B cell (primary cell): ENCODE measurements around the gene NOL9. TPM values are rescaled to one million over a fixed set of nuclear protein-coding genes. Genes with fewer than 3 reads are reported as not detected.

Experiments used
- ATAC-seq: fragments of 200-7000 bp; cut with Tn5 transposase; one replicate; pipeline ENCODE4 v1.10.0; 2021; ENCODE audit warnings: low read depth, mild to moderate bottlenecking, moderate number of reproducible peaks, moderate library complexity
- CTCF ChIA-PET: fragments of 350-600 bp; sonication (Branson Sonifier 250); formaldehyde crosslinking; loops from one replicate; lab custom pipeline; 2021; ENCODE audit warnings: antibody characterized with exemption, inconsistent platforms; lab: Charles Lee
- POLR2A ChIA-PET: fragments of 350-600 bp; sonication (Branson Sonifier 250); formaldehyde crosslinking; loops from one replicate; lab custom pipeline; 2021; ENCODE audit warnings: antibody characterized with exemption; lab: Charles Lee
- DNase-seq: peaks from one replicate; pipeline ENCODE4 v3.0.0; 2013
- H2AFZ ChIP-seq: 2 replicates; pipeline ENCODE4 v1.6.1; 2012; ENCODE audit warnings: mild to moderate bottlenecking, low read depth, low read length; ENCODE audit not compliant: insufficient read depth, poor library complexity, severe bottlenecking
- H3K27ac ChIP-seq, 2 donors: 1 replicate in 1 of 2; 2 replicates in 1 of 2; pipeline ENCODE4 v1.5.1; 2012 to 2013; ENCODE audit warnings: low read length in 2 of 2, mild to moderate bottlenecking in 2 of 2, moderate library complexity in 1 of 2
- H3K27me3 ChIP-seq, 4 experiments: fragments of 200-600 bp in 1 of 4; sonication (generic) in 1 of 4; replicated peaks in 1 of 4; 1 replicate in 2 of 4; 2 replicates in 2 of 4; pipeline versions ENCODE4 v1.6.1 to v1.7.0; 2013 to 2016; ENCODE audit warnings: low read length in 3 of 4, mild to moderate bottlenecking in 2 of 4, mixed read lengths in 1 of 4, moderate library complexity in 1 of 4; ENCODE audit not compliant: insufficient read depth in 4 of 4, control insufficient read depth in 3 of 4; ENCODE audit errors: control extremely low read depth in 1 of 4
- H3K36me3 ChIP-seq, 2 experiments: replicated peaks in 1 of 2; 1 replicate in 1 of 2; 2 replicates in 1 of 2; pipeline versions ENCODE4 v1.6.1 to v1.7.1; 2013; ENCODE audit warnings: low read length in 1 of 2; ENCODE audit not compliant: insufficient read depth in 2 of 2, control insufficient read depth in 1 of 2; ENCODE audit errors: control extremely low read depth in 1 of 2, extremely low read depth in 1 of 2
- H3K4me1 ChIP-seq, 2 donors: fragments of 200-600 bp in 1 of 2; sonication (generic) in 1 of 2; 1 replicate in 1 of 2; 2 replicates in 1 of 2; pipeline versions ENCODE4 v1.5.1 to v1.6.1; 2013 to 2017; ENCODE audit warnings: low read length in 2 of 2; ENCODE audit not compliant: control insufficient read depth in 2 of 2, insufficient read depth in 2 of 2
- H3K4me2 ChIP-seq: replicated peaks from 2 replicates; pipeline ENCODE3; 2012; ENCODE audit warnings: mild to moderate bottlenecking, low read depth, low read length; ENCODE audit not compliant: poor library complexity, severe bottlenecking
- H3K4me3 ChIP-seq, 5 experiments: fragments of 200-600 bp in 1 of 5; sonication (generic) in 1 of 5; 1 replicate in 3 of 5; 2 replicates in 2 of 5; pipeline versions ENCODE4 v1.5.1 to v1.7.0; 2011 to 2016; ENCODE audit warnings: low read length in 4 of 5, mild to moderate bottlenecking in 4 of 5, low read depth in 2 of 5, control low read depth in 1 of 5, moderate library complexity in 1 of 5; ENCODE audit not compliant: insufficient read depth in 1 of 5; ENCODE audit errors: control extremely low read depth in 1 of 5, extremely low read depth in 1 of 5
- H3K79me2 ChIP-seq: fragments of 200-600 bp; sonication (generic); one replicate; pipeline ENCODE4 v1.6.0; 2016; ENCODE audit warnings: low read length; ENCODE audit not compliant: control insufficient read depth, insufficient read depth
- H3K9ac ChIP-seq: fragments of 200-600 bp; sonication (generic); 2 replicates; pipeline ENCODE4 v1.6.1; 2017; ENCODE audit warnings: mild to moderate bottlenecking, low read length, moderate library complexity
- H3K9me3 ChIP-seq, 3 donors: one replicate each; pipeline versions ENCODE4 v1.6.1 to v1.7.1; 2013; ENCODE audit warnings: low read length in 2 of 3; ENCODE audit not compliant: control insufficient read depth in 2 of 3, insufficient read depth in 1 of 3; ENCODE audit errors: control extremely low read depth in 1 of 3
- H4K20me1 ChIP-seq: 2 replicates; pipeline ENCODE4 v1.6.0; 2012; ENCODE audit warnings: mild to moderate bottlenecking, low read length; ENCODE audit not compliant: insufficient read depth, control insufficient read depth, poor library complexity, severe bottlenecking
- H3K27ac Mint-ChIP-seq: one replicate; pipeline ENCODE4 v1.8.0; 2021; ENCODE audit warnings: mixed read lengths
- H3K27me3 Mint-ChIP-seq: one replicate; pipeline ENCODE4 v1.8.0; 2021; ENCODE audit warnings: mixed read lengths
- H3K4me1 Mint-ChIP-seq: one replicate; pipeline ENCODE4 v1.8.0; 2021; ENCODE audit warnings: mixed read lengths
- H3K4me3 Mint-ChIP-seq: one replicate; pipeline ENCODE4 v1.8.0; 2021; ENCODE audit warnings: mixed read lengths
- H3K9me3 Mint-ChIP-seq: one replicate; pipeline ENCODE4 v1.8.0; 2022; ENCODE audit warnings: mixed read lengths; ENCODE audit not compliant: insufficient read depth
- EZH2 ChIP-seq: IDR thresholded peaks from 2 replicates; pipeline ENCODE4 v1.6.1; 2012; ENCODE audit warnings: borderline replicate concordance, low read depth, mild to moderate bottlenecking, moderate library complexity, low read length; ENCODE audit not compliant: insufficient read depth, poor library complexity, severe bottlenecking
- WGBS: methylation state at CpG from one replicate; pipeline ENCODE4 v1.1.5; 2013; ENCODE audit warnings: missing lambda C conversion rate; ENCODE audit not compliant: insufficient coverage; 5-methylcytosine and 5-hydroxymethylcytosine counted together
- intact Hi-C: fragments of 100-400 bp; cut with micrococcal nuclease; formaldehyde crosslinking; loops from one replicate; pipeline ENCODE4 v1.10.0; 2022
- polyA plus RNA-seq: library from polyadenylated mRNA; depleted of rRNA; stranded (reverse); fragments of >200 nt; gene quantifications from 2 replicates; pipeline ENCODE4 v1.2.3, GENCODE V29; 2012
- total RNA-seq, 2 donors: library from RNA; stranded (reverse); fragments of 120-200 nt in 1 of 2; gene quantifications; 1 replicate in 1 of 2; 2 replicates in 1 of 2; pipeline versions ENCODE4 v1.2.3 to v1.2.4, GENCODE V29; 2013 to 2022
- TF ChIP-seq, protein P1 (sequence below): fragments of 200-600 bp; IDR thresholded peaks from one replicate; pipeline ENCODE4 v1.8.0; 2022; ENCODE audit warnings: antibody characterized with exemption, mild to moderate bottlenecking

Gene NOL9
- total and polyA plus RNA-seq, 2 donors (not counting 1 experiment from before 2014, with no cell fraction given): 23.8 to 49.5 TPM

DNA sequence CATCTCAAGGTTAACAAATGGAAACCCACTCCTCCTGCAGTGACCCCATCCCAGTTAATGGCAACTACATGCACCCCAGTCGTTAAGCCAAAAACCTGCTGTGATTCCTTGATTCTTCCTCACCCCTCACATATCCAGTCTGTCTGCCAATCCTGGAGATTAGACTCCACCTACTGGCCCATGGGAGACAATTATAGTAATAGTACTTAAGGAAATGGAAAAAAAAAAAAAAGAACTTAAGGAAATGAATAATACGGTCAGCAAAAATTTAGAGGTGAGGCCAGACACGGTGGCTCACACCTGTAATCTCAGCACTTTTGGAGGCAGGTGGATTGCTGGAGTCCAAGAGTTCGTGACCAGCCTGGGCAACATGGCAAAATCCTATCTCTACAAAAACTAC, 7.0 kb downstream of the NOL9 start:
- Mint-ChIP-seq H3K27ac (no peak overlapping the region), H3K27me3 (no peaks in the 10 kb centered on the region), H3K4me1 (peaks cover 31% of the 10 kb centered on the region), H3K9me3 (no peaks in the 10 kb centered on the region), H3K4me3 (no peak overlapping the region)
- Histone ChIP-seq H3K9ac (no peak overlapping the region), H3K27me3 (no peaks in the 10 kb centered on the region), H3K79me2 (no peaks in the 10 kb centered on the region), H2AFZ (no peak overlapping the region), H3K9me3 (no peaks in the 10 kb centered on the region), H3K4me3 (no peak overlapping the region), H3K36me3 (peaks cover 5 to 46% of the 10 kb centered on the region in 2 experiments), H3K4me1 (peaks cover 0 to 19% of the 10 kb centered on the region in 2 donors), H3K4me2 (no peak overlapping the region), H3K27ac (no peak overlapping the region), H4K20me1 (peaks cover 10% of the 10 kb centered on the region)
- DNase-seq: no peak
- intact Hi-C loops: no loop called here
- ATAC-seq: no peak
- POLR2A ChIA-PET: no interaction called here
- whole genome bisulfite sequencing: 80% methylated on average over 1 of the region's 4 CpGs
- CTCF ChIA-PET: interaction anchor here (1.2 kb wide), 1 partner anchor 7 kb away, joined by 3 read pairs; the partner anchor contains the start of genes NOL9 and TAS1R1
- TF ChIP-seq, protein P1, sequence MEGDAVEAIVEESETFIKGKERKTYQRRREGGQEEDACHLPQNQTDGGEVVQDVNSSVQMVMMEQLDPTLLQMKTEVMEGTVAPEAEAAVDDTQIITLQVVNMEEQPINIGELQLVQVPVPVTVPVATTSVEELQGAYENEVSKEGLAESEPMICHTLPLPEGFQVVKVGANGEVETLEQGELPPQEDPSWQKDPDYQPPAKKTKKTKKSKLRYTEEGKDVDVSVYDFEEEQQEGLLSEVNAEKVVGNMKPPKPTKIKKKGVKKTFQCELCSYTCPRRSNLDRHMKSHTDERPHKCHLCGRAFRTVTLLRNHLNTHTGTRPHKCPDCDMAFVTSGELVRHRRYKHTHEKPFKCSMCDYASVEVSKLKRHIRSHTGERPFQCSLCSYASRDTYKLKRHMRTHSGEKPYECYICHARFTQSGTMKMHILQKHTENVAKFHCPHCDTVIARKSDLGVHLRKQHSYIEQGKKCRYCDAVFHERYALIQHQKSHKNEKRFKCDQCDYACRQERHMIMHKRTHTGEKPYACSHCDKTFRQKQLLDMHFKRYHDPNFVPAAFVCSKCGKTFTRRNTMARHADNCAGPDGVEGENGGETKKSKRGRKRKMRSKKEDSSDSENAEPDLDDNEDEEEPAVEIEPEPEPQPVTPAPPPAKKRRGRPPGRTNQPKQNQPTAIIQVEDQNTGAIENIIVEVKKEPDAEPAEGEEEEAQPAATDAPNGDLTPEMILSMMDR: no peak
- no peak for TF ChIP-seq EZH2

DNA sequence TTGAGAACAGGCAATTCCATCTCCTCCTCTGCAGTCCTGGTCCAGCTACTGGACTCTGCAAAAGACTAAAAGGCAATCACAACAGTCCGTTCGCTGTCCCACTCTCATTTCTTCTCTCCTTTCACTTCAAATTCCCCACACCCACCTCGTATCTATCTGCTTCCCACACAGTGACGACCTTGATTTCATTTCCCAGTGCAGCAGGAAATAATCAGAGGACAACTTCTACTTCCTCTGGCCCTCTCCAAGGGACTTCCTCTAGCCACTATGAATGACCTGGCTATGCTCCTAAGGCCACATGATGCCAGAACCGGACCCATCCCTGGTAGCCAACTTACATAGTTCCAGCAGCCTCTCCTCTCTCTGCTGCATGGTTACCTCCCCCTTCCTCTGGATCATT, 8.0 kb downstream of the NOL9 start:
- H3K9me3 ChIP-seq: no peaks in the 10 kb centered on the region
- peaks cover 8 to 51% of the 10 kb centered on the region in 2 experiments for H3K36me3 ChIP-seq
- H3K27me3 ChIP-seq: no peaks in the 10 kb centered on the region
- no peak overlapping the region for H3K9ac ChIP-seq
- Mint-ChIP-seq H3K27me3 (no peaks in the 10 kb centered on the region), H3K9me3 (no peaks in the 10 kb centered on the region), H3K27ac (peak overlapping the region; percentile 70), H3K4me3 (no peak overlapping the region), H3K4me1 (peaks cover 28% of the 10 kb centered on the region)
- H3K79me2 ChIP-seq: no peaks in the 10 kb centered on the region
- H3K27ac ChIP-seq: peak overlapping the region in 1 of 2 donors; percentile 8
- H4K20me1 ChIP-seq: peaks cover 10% of the 10 kb centered on the region
- ATAC-seq (no peak), DNase-seq (no peak)
- no peak for TF ChIP-seq EZH2
- TF ChIP-seq, protein P1: no peak
- POLR2A ChIA-PET: no interaction called here
- H3K4me2 ChIP-seq: no peak overlapping the region
- 93% methylated on average over 5 of the region's 5 CpGs for WGBS
- no peak overlapping the region for H2AFZ ChIP-seq
- no peak overlapping the region for H3K4me3 ChIP-seq
- intact Hi-C loops: no loop called here
- CTCF ChIA-PET: interaction anchor here (1.0 to 1.2 kb wide), 2 partner anchors 8 to 102 kb away, joined by 3 read pairs; partner anchors contain the start of genes NOL9 and TAS1R1
- peaks cover 0 to 19% of the 10 kb centered on the region in 2 donors for H3K4me1 ChIP-seq
